AG04450 (cell line): ENCODE measurements around the gene TMEM184A. TPM values are rescaled to one million over a fixed set of nuclear protein-coding genes. Genes with fewer than 3 reads are reported as not detected.

Experiments
- CTCF ChIA-PET: fragments of 300-600, 350-600 bp; formaldehyde crosslinking; extraction: SDS; loops from one replicate; lab custom pipeline; 2022; ENCODE audit warnings: antibody characterized with exemption, inconsistent platforms; lab: Charles Lee
- POLR2A ChIA-PET: fragments of 350-600 bp; formaldehyde crosslinking; extraction: SDS; loops from one replicate; lab custom pipeline; 2021; ENCODE audit warnings: antibody characterized with exemption, inconsistent platforms; lab: Yijun Ruan, JAX
- DNase-seq: peaks from one replicate; pipeline ENCODE4 v3.0.0-alpha.2; 2011; ENCODE audit warnings: low read depth, low spot score
- H3K27ac ChIP-seq: one replicate; pipeline ENCODE4 v1.5.1; 2012; ENCODE audit warnings: low read depth, low read length, control low read depth
- H3K27me3 ChIP-seq: one replicate; pipeline ENCODE4 v1.6.0; 2012; ENCODE audit warnings: low read length; ENCODE audit not compliant: control insufficient read depth, insufficient read depth
- H3K4me3 ChIP-seq: 2 replicates; pipeline ENCODE4 v1.5.1; 2011; ENCODE audit warnings: mild to moderate bottlenecking, low read depth, low read length, control low read depth
- H3K9me3 ChIP-seq: 2 replicates; pipeline ENCODE4 v1.5.1; 2012; ENCODE audit warnings: low read length; ENCODE audit not compliant: control insufficient read depth, insufficient read depth
- CTCF ChIP-seq: IDR thresholded peaks from 2 replicates; pipeline ENCODE4 v1.5.1; 2011; ENCODE audit warnings: low read depth, low read length, control low read depth, inconsistent platforms
- polyA plus RNA-seq: library from polyadenylated mRNA; depleted of rRNA; stranded (reverse); fragments of >200 nt; gene quantifications from 2 replicates; pipeline ENCODE4 v1.2.3, GENCODE V29; 2011

Gene TMEM184A
- polyA plus RNA-seq, 1 experiment, result 0.56 TPM

GRCh38 chr7:1531979-1532455 is 24.0 kb downstream of the TMEM184A start:
- ChIA-PET POLR2A (interaction anchor here (1.6 kb wide), 1 partner anchor 23 kb away, joined by 6 read pairs; no protein-coding TSS in a partner anchor), CTCF (no interaction called here)
- no peak for TF ChIP-seq CTCF
- peak overlapping the region; percentile 74 for H3K4me3 ChIP-seq
- H3K9me3 ChIP-seq, result no peaks in the 10 kb centered on the region; the same call in 1 of the 2 replicates
- no peak for DNase-seq
- peak overlapping the region; percentile 98 for H3K27ac ChIP-seq
- no peaks in the 10 kb centered on the region for H3K27me3 ChIP-seq

- H3K4me3 ChIP-seq, result peak overlapping the region; percentile 74
- H3K27ac ChIP-seq, result peak overlapping the region; percentile 98
- DNase-seq, result no peak
- TF ChIP-seq CTCF, result no peak
- CTCF ChIA-PET, result no interaction called here
- POLR2A ChIA-PET, result interaction anchor here (1.6 kb wide), 1 partner anchor 24 kb away, joined by 6 read pairs; no protein-coding TSS in a partner anchor
- H3K9me3 ChIP-seq, result no peaks in the 10 kb centered on the region; the same call in 1 of the 2 replicates
- no peaks in the 10 kb centered on the region for H3K27me3 ChIP-seq
Observed at GRCh38 chr7:1531263-1531978, 24.6 kb downstream of the TMEM184A start.

GRCh38 chr7:1530946-1531262 is 25.1 kb downstream of the TMEM184A start:
- TF ChIP-seq CTCF, result no peak
- Histone ChIP-seq H3K27me3 (no peaks in the 10 kb centered on the region), H3K9me3 (no peaks in the 10 kb centered on the region; the same call in 1 of the 2 replicates), H3K27ac (no peak overlapping the region), H3K4me3 (peak overlapping the region; percentile 74)
- CTCF ChIA-PET, result no interaction called here
- DNase-seq, result no peak
- POLR2A ChIA-PET, result no interaction called here

GRCh38 chr7:1529383-1530116 is 26.5 kb downstream of the TMEM184A start:
- TF ChIP-seq CTCF, result no peak
- POLR2A ChIA-PET, result no interaction called here

GRCh38 chr7:1526271-1526754 is 29.7 kb downstream of the TMEM184A start:
- H3K9me3 ChIP-seq, result no peaks in the 10 kb centered on the region; the same call in 1 of the 2 replicates
- peaks cover 3% of the 10 kb centered on the region for H3K27me3 ChIP-seq
- ChIA-PET POLR2A (interaction anchor here (1.0 kb wide), 1 partner anchor 11 kb away, joined by 3 read pairs; no protein-coding TSS in a partner anchor), CTCF (no interaction called here)
- no peak overlapping the region for H3K27ac ChIP-seq
- no peak overlapping the region for H3K4me3 ChIP-seq
- no peak for TF ChIP-seq CTCF
- no peak for DNase-seq

More at GRCh38 chr7:1529383-1530116, 26.5 kb downstream of the TMEM184A start:
- H3K4me3 ChIP-seq, result no peak overlapping the region
- no peak overlapping the region for H3K27ac ChIP-seq
- no peaks in the 10 kb centered on the region; the same call in 1 of the 2 replicates for H3K9me3 ChIP-seq
- CTCF ChIA-PET, result no interaction called here
- DNase-seq, result no peak
- no peaks in the 10 kb centered on the region for H3K27me3 ChIP-seq
